Uterus (tissue), 2 donors: Measurements from ENCODE around the gene KCNQ1OT1.

Source experiments
- CTCF ChIP-seq, 4 experiments: fragments of 200-600 bp in 2 of 4; fragments of 450-650 bp in 2 of 4; sonication (generic) in 2 of 4; IDR thresholded peaks; one replicate each; pipeline ENCODE4 v1.5.1; 2016 to 2019; ENCODE audit warnings: antibody characterized with exemption in 4 of 4, mild to moderate bottlenecking in 2 of 4, moderate library complexity in 1 of 4
- POLR2A ChIP-seq, 2 donors: fragments of 450-650 bp; IDR thresholded peaks; one replicate each; pipeline ENCODE4 v1.6.1; 2016; ENCODE audit warnings: antibody characterized with exemption in 2 of 2, mild to moderate bottlenecking in 1 of 2, moderate library complexity in 1 of 2

- TF ChIP-seq CTCF (IDR thresholded peaks at IDR 0.05): no peak
- no peak for TF ChIP-seq POLR2A (IDR thresholded peaks at IDR 0.05)
Measured at GRCh38 chr11:2656859-2657258, 42.9 kb downstream of the KCNQ1OT1 start.
